PC-3 (cell line): ENCODE measurements around the gene WSCD2. TPM values are rescaled to one million over a fixed set of nuclear protein-coding genes. Genes with fewer than 3 reads are reported as not detected.

ENCODE experiments used
- ATAC-seq: fragments of 200-7000 bp; cut with Tn5 transposase; 2 replicates; pipeline ENCODE4 v1.9.1; 2020; ENCODE audit warnings: mild to moderate bottlenecking, moderate library complexity
- BruUV-seq: library from RNA; stranded (reverse); fragments of 400-500 nt; replicated peaks from 2 replicates; lab custom pipeline; 2021; lab: Mats Ljungman, UMichigan
- CTCF ChIA-PET: fragments of 300-600 bp; sonication (Branson Sonifier 250); formaldehyde crosslinking; loops from one replicate; lab custom pipeline; 2022; ENCODE audit warnings: antibody characterized with exemption; lab: Charles Lee
- POLR2A ChIA-PET: fragments of 300-600 bp; sonication (Branson Sonifier 250); formaldehyde crosslinking; loops from one replicate; lab custom pipeline; 2022; ENCODE audit warnings: antibody characterized with exemption; ENCODE audit not compliant: unreplicated experiment; lab: Charles Lee
- DNase-seq: peaks from one replicate; pipeline ENCODE4 v3.0.0-alpha.2; 2015
- H2AFZ ChIP-seq: fragments of 300-600 bp; sonication (generic); 2 replicates; pipeline ENCODE4 v1.6.0; 2016; ENCODE audit warnings: antibody characterized with exemption, low read length
- H3F3A ChIP-seq: fragments of 300-600 bp; sonication (generic); one replicate; pipeline ENCODE4 v1.6.0; 2017; ENCODE audit warnings: antibody characterized with exemption, low read length, control low read depth, mild to moderate bottlenecking; ENCODE audit not compliant: unreplicated experiment
- H3K27ac ChIP-seq: fragments of 300-600 bp; sonication (generic); 2 replicates; pipeline ENCODE4 v1.5.1; 2016; ENCODE audit warnings: mild to moderate bottlenecking, low read length
- H3K27me3 ChIP-seq: fragments of 300-600 bp; sonication (generic); 2 replicates; pipeline ENCODE4 v1.6.1; 2016; ENCODE audit warnings: low read length, mixed read lengths
- H3K36me3 ChIP-seq: fragments of 300-600 bp; sonication (generic); 2 replicates; pipeline ENCODE4 v1.6.1; 2016; ENCODE audit warnings: low read depth, mixed run types, low read length, mixed read lengths
- H3K4me1 ChIP-seq: fragments of 300-600 bp; sonication (generic); 2 replicates; pipeline ENCODE4 v1.5.1; 2016; ENCODE audit warnings: low read length; ENCODE audit not compliant: insufficient read depth
- H3K4me2 ChIP-seq: fragments of 300-600 bp; sonication (generic); 2 replicates; pipeline ENCODE4 v1.6.0; 2016; ENCODE audit warnings: low read length
- H3K4me3 ChIP-seq: fragments of 300-600 bp; sonication (generic); 2 replicates; pipeline ENCODE4 v1.5.1; 2016; ENCODE audit warnings: mild to moderate bottlenecking, low read length, mixed read lengths
- H3K79me2 ChIP-seq: fragments of 300-600 bp; sonication (generic); 2 replicates; pipeline ENCODE4 v1.6.1; 2017; ENCODE audit warnings: low read length, mixed read lengths
- H3K9ac ChIP-seq: fragments of 300-600 bp; sonication (generic); 2 replicates; pipeline ENCODE4 v1.6.0; 2016; ENCODE audit warnings: mild to moderate bottlenecking, low read length
- H3K9me2 ChIP-seq: fragments of 300-600 bp; sonication (generic); replicated peaks from 2 replicates; pipeline ENCODE4 v1.6.1; 2016; ENCODE audit warnings: mixed run types, low read length, mixed read lengths
- H3K9me3 ChIP-seq: fragments of 300-600 bp; sonication (generic); 2 replicates; pipeline ENCODE4 v1.6.1; 2016; ENCODE audit warnings: low read length, mixed read lengths
- H4K20me1 ChIP-seq: fragments of 300-600 bp; sonication (generic); 2 replicates; pipeline ENCODE4 v1.6.1; 2016; ENCODE audit warnings: low read length, mixed read lengths
- EZH2 ChIP-seq: fragments of 300-600 bp; sonication (generic); IDR thresholded peaks from one replicate; pipeline ENCODE4 v1.6.1; 2017; ENCODE audit warnings: antibody characterized with exemption, mild to moderate bottlenecking, low read length; ENCODE audit not compliant: unreplicated experiment
- EZH2phosphoT487 ChIP-seq: fragments of 300-600 bp; sonication (generic); IDR thresholded peaks from 2 replicates; pipeline ENCODE4 v1.6.1; 2018; ENCODE audit warnings: mild to moderate bottlenecking, antibody characterized with exemption, low read length, borderline replicate concordance
- intact Hi-C: fragments of 100-400 bp; cut with micrococcal nuclease; formaldehyde crosslinking; loops from 2 replicates; pipeline ENCODE4 v1.9.0; 2023
- total RNA-seq: library from RNA; depleted of rRNA; stranded (reverse); fragments of >200 nt; gene quantifications from 2 replicates; pipeline ENCODE4 v1.2.3, GENCODE V29; 2014
- TF ChIP-seq, protein P1 (sequence below): fragments of 300-600 bp; sonication (generic); conservative IDR thresholded peaks from 2 replicates; pipeline ENCODE4 v1.5.1; 2017; ENCODE audit warnings: antibody characterized with exemption, low read depth, mild to moderate bottlenecking, low read length

WSCD2 gene
- total RNA-seq, 1 experiment from 2014 or later, result not detected

DNA sequence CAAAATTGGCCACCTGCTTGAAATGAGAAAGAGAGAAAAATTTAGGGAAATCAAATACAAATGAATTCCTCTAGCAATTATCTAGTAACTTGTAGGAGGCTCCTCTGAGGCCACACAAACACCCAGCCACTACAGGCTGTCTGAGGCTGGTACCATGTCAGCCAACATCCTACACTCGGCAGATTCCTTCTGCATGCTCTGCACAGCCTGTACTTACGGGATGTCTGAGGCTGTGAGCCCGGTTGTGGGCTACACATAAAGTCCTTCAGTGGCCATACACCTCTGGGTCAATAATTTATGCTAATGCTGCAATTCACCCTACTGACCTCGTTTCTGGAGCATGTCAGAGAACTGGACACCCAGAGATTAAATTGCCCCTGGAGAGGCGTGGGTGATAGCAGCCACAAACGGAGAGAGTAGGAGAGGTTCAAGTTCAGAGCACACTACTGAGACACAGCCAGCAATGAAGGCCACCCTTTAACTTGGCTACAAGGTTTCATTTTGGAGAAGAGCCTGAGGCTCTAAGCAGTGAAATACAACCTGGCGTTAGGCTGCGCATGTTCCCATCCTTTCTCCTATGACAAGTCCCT is 28.9 kb downstream of the WSCD2 start:
- Histone ChIP-seq H2AFZ (no peak overlapping the region), H3K79me2 (no peaks in the 10 kb centered on the region), H3K4me3 (no peak overlapping the region), H3K4me2 (no peak overlapping the region), H3K27me3 (peaks cover 32% of the 10 kb centered on the region), H3K9me3 (no peaks in the 10 kb centered on the region), H4K20me1 (no peaks in the 10 kb centered on the region), H3K9me2 (no peaks in the 10 kb centered on the region), H3F3A (no peaks in the 10 kb centered on the region), H3K27ac (no peak overlapping the region), H3K4me1 (no peaks in the 10 kb centered on the region), H3K9ac (no peak overlapping the region), H3K36me3 (no peaks in the 10 kb centered on the region)
- no TSS peak for BruUV-seq
- ATAC-seq, result no peak
- POLR2A ChIA-PET, result no interaction called here
- no peak for TF ChIP-seq EZH2
- no peak for DNase-seq
- intact Hi-C loops, result no loop called here
- CTCF ChIA-PET, result no interaction called here

DNA sequence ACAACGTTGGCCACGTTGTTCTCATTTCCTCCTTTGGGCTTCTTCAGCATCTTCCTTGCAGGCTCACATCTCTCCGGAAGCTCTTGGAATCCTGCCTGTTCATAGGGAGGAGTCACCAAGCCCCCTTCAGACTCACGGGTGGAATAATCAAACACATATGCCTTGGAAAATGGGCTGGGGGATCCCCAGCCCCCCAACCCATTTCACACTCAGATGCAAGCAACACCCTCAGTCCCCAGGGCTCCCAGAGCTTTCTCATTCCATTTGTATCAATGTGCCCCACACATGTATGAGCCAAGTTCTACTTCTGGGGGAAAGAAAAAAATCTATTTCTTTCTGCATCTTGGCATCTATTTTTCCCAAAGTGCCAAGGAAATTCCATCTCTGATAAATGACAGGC is 33.1 kb downstream of the WSCD2 start:
- Histone ChIP-seq H4K20me1 (no peaks in the 10 kb centered on the region), H3K4me1 (no peaks in the 10 kb centered on the region), H3K27me3 (peaks cover 26% of the 10 kb centered on the region), H3K4me2 (no peak overlapping the region), H2AFZ (no peak overlapping the region), H3K9me2 (no peaks in the 10 kb centered on the region), H3K36me3 (no peaks in the 10 kb centered on the region), H3F3A (no peaks in the 10 kb centered on the region), H3K4me3 (no peak overlapping the region), H3K79me2 (no peaks in the 10 kb centered on the region), H3K9me3 (no peaks in the 10 kb centered on the region), H3K9ac (no peak overlapping the region), H3K27ac (no peak overlapping the region)
- ATAC-seq (no peak), DNase-seq (no peak)
- ChIA-PET CTCF (no interaction called here), POLR2A (no interaction called here)
- intact Hi-C loops, result no loop called here
- TF ChIP-seq EZH2, result no peak
- no peak for TF ChIP-seq EZH2phosphoT487
- TF ChIP-seq, protein P1, sequence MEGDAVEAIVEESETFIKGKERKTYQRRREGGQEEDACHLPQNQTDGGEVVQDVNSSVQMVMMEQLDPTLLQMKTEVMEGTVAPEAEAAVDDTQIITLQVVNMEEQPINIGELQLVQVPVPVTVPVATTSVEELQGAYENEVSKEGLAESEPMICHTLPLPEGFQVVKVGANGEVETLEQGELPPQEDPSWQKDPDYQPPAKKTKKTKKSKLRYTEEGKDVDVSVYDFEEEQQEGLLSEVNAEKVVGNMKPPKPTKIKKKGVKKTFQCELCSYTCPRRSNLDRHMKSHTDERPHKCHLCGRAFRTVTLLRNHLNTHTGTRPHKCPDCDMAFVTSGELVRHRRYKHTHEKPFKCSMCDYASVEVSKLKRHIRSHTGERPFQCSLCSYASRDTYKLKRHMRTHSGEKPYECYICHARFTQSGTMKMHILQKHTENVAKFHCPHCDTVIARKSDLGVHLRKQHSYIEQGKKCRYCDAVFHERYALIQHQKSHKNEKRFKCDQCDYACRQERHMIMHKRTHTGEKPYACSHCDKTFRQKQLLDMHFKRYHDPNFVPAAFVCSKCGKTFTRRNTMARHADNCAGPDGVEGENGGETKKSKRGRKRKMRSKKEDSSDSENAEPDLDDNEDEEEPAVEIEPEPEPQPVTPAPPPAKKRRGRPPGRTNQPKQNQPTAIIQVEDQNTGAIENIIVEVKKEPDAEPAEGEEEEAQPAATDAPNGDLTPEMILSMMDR, result no peak
- BruUV-seq, result no TSS peak

DNA sequence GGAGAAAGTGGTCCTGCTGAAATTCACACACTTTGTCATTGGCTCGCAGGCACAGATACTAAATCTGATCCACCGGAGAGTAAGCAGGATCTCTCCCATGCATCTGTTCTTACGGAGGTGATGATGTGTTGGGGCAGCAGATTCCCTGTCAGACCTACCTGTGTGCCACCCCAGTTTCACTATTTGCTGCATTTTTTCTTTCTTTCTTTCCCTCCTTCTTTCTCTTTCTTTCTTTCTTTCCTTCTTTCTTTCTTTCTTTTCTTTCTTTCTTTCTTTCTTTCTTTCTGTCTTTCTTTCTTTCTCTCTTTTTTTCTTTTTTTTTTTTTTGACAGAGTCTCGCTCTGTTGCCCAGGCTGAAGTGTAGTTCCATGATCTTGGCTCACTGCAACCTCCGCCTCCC is 37.4 kb downstream of the WSCD2 start:
- Histone ChIP-seq H3K9me2 (no peaks in the 10 kb centered on the region), H3K9ac (no peak overlapping the region), H3K4me2 (no peak overlapping the region), H2AFZ (no peak overlapping the region), H3K79me2 (no peaks in the 10 kb centered on the region), H3K4me1 (no peaks in the 10 kb centered on the region), H3K27ac (no peak overlapping the region), H3K36me3 (no peaks in the 10 kb centered on the region), H3F3A (no peaks in the 10 kb centered on the region), H3K4me3 (no peak overlapping the region), H4K20me1 (no peaks in the 10 kb centered on the region), H3K9me3 (no peaks in the 10 kb centered on the region), H3K27me3 (peaks cover 28% of the 10 kb centered on the region)
- CTCF ChIA-PET, result no interaction called here
- ATAC-seq (no peak), DNase-seq (no peak)
- BruUV-seq, result no TSS peak
- TF ChIP-seq EZH2phosphoT487, result no peak
- TF ChIP-seq, protein P1, result no peak
- TF ChIP-seq EZH2, result no peak
- intact Hi-C loops, result no loop called here
- POLR2A ChIA-PET, result no interaction called here
